Measurements from ENCODE around the gene CTNNA2.
A peak's percentile ranks its signal among the peaks of the same experiment; 100 is the strongest.

CTNNA2 gene

DNA sequence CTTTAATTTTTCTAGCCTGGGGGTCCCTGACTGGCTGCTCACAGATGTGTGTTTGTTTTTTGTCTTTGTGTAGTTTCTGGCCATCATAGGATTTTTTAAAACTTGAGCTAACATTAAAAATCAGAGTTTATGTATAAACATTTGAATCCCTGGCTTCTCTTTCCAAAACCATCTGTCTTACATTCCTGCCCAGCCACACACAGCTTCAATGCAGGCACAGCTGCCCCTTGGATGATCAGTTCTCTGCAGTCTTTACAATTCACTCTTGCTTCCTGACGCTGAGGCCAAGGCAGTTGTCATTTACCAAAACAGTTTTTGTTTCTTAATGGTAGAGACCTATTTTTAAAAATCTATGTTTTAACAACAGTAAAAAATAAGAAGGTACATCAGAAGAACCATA is 960.9 kb downstream of the CTNNA2 start:
- TF ChIP-seq RARB (CRISPR knock-in tag; IDR thresholded peaks at IDR 0.05) (no peak), TOX (CRISPR knock-in tag; IDR thresholded peaks at IDR 0.05; ENCODE audit: borderline replicate concordance) (no peak), ZFP3 (CRISPR knock-in tag; IDR thresholded peaks at IDR 0.05) (no peak), ZNF8 (CRISPR knock-in tag; IDR thresholded peaks at IDR 0.05) (no peak), PATZ1 (CRISPR knock-in tag; IDR thresholded peaks at IDR 0.05; ENCODE audit: borderline replicate concordance) (no peak), ARNTL (CRISPR knock-in tag; IDR thresholded peaks at IDR 0.05; ENCODE audit: borderline replicate concordance, low read depth) (no peak), ZNF565 (CRISPR knock-in tag; conservative IDR thresholded peaks at IDR 0.05; ENCODE audit: low read depth) (no peak), ZFP30 (CRISPR knock-in tag; IDR thresholded peaks at IDR 0.05) (no peak), ISL1 (CRISPR knock-in tag; IDR thresholded peaks at IDR 0.05) (no peak), TCF4 (CRISPR knock-in tag; IDR thresholded peaks at IDR 0.05; ENCODE audit: borderline replicate concordance) (no peak), TSHZ2 (CRISPR knock-in tag; IDR thresholded peaks at IDR 0.05) (no peak), GLIS3 (CRISPR knock-in tag; IDR thresholded peaks at IDR 0.05) (no peak), OSR1 (CRISPR knock-in tag; IDR thresholded peaks at IDR 0.05) (no peak), CSDC2 (CRISPR knock-in tag; IDR thresholded peaks at IDR 0.05) (no peak), BACH2 (CRISPR knock-in tag; IDR thresholded peaks at IDR 0.05; ENCODE audit: borderline replicate concordance) (no peak)
- TF ChIP-seq, protein P1, sequence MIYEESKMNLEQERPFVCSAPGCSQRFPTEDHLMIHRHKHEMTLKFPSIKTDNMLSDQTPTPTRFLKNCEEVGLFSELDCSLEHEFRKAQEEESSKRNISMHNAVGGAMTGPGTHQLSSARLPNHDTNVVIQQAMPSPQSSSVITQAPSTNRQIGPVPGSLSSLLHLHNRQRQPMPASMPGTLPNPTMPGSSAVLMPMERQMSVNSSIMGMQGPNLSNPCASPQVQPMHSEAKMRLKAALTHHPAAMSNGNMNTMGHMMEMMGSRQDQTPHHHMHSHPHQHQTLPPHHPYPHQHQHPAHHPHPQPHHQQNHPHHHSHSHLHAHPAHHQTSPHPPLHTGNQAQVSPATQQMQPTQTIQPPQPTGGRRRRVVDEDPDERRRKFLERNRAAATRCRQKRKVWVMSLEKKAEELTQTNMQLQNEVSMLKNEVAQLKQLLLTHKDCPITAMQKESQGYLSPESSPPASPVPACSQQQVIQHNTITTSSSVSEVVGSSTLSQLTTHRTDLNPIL (CRISPR knock-in tag; IDR thresholded peaks at IDR 0.05; ENCODE audit: low read depth), result no peak
- ATAC-seq, result peak; percentile 67; the same call in 1 of the 3 replicates

GRCh38 chr2:80475970-80476369 is 963.1 kb downstream of the CTNNA2 start:
- no peak for TF ChIP-seq BACH2 (CRISPR knock-in tag; IDR thresholded peaks at IDR 0.05; ENCODE audit: borderline replicate concordance)
- TF ChIP-seq TOX (CRISPR knock-in tag; IDR thresholded peaks at IDR 0.05; ENCODE audit: borderline replicate concordance), result no peak
- no peak for TF ChIP-seq CSDC2 (CRISPR knock-in tag; IDR thresholded peaks at IDR 0.05)
- TF ChIP-seq ISL1 (CRISPR knock-in tag; IDR thresholded peaks at IDR 0.05), result no peak
- TF ChIP-seq POU6F1 (CRISPR knock-in tag; IDR thresholded peaks at IDR 0.05; ENCODE audit: borderline replicate concordance, low read depth), result no peak
- TF ChIP-seq GLIS3 (CRISPR knock-in tag; IDR thresholded peaks at IDR 0.05), result no peak
- TF ChIP-seq PPARA (CRISPR knock-in tag; IDR thresholded peaks at IDR 0.05; ENCODE audit: borderline replicate concordance), result no peak
- TF ChIP-seq TSHZ2 (CRISPR knock-in tag; IDR thresholded peaks at IDR 0.05), result no peak
- TF ChIP-seq ZNF70 (CRISPR knock-in tag; IDR thresholded peaks at IDR 0.05), result no peak
- no peak for TF ChIP-seq OSR1 (CRISPR knock-in tag; IDR thresholded peaks at IDR 0.05)
- TF ChIP-seq TCF4 (CRISPR knock-in tag; IDR thresholded peaks at IDR 0.05; ENCODE audit: borderline replicate concordance), result no peak
- TF ChIP-seq ESRRG (CRISPR knock-in tag; IDR thresholded peaks at IDR 0.05), result no peak
- ATAC-seq, result no peak
